Body of pancreas (tissue), 4 donors: ENCODE results near the gene DLEU7. TPM values are rescaled to one million over a fixed set of nuclear protein-coding genes. Genes with fewer than 3 reads are reported as not detected.

Experiments used
- ATAC-seq: fragments of 150-250 bp; one replicate; pipeline ENCODE4 v1.9.1; 2016
- DNase-seq, 4 donors: peaks; one replicate each; pipeline ENCODE4 v3.0.0-alpha.2; 2019
- H3K27ac ChIP-seq, 4 donors: fragments of 200-600 bp; sonication (generic); 1 replicate in 3 of 4; 2 replicates in 1 of 4; pipeline versions ENCODE4 v1.5.1 to v1.6.1; 2016 to 2019; ENCODE audit warnings: mild to moderate bottlenecking in 1 of 4, mixed read lengths in 1 of 4, moderate library complexity in 1 of 4
- H3K27me3 ChIP-seq, 2 donors: fragments of 200-600 bp; sonication (generic); one replicate each; pipeline ENCODE4 v1.6.0; 2016; ENCODE audit warnings: mild to moderate bottlenecking in 1 of 2
- H3K36me3 ChIP-seq, 2 donors: fragments of 200-600 bp; sonication (generic); replicated peaks in 1 of 2; 2 replicates each; pipeline ENCODE4 v1.5.1; 2016; ENCODE audit warnings: low read depth in 2 of 2; ENCODE audit not compliant: insufficient read depth in 1 of 2
- H3K4me1 ChIP-seq: fragments of 200-600 bp; sonication (generic); one replicate; pipeline ENCODE4 v1.6.0; 2016
- H3K4me3 ChIP-seq, 2 donors: fragments of 200-600 bp; sonication (generic); 1 replicate in 1 of 2; 2 replicates in 1 of 2; pipeline ENCODE4 v1.5.1; 2016 to 2019
- H3K9me3 ChIP-seq, 3 donors: fragments of 200-600 bp; sonication (generic); 1 replicate in 2 of 3; 2 replicates in 1 of 3; pipeline ENCODE4 v1.5.1; 2016
- POLR2A ChIP-seq, 3 donors: fragments of 450-650 bp; IDR thresholded peaks; one replicate each; pipeline ENCODE4 v1.6.1; 2016; ENCODE audit warnings: antibody characterized with exemption in 3 of 3, mild to moderate bottlenecking in 2 of 3
- WGBS, 2 donors: methylation state at CpG; one replicate each; pipeline ENCODE4 v1.1.5; 2017; 5-methylcytosine and 5-hydroxymethylcytosine counted together
- intact Hi-C: fragments of 100-400 bp; cut with DNase I; formaldehyde crosslinking; loops from one replicate; pipeline ENCODE4 v1.15.1; 2023
- total RNA-seq, 2 donors: library from RNA; depleted of rRNA; stranded (reverse); fragments of >200 nt; gene quantifications; one replicate each; pipeline ENCODE4 v1.1.0, GENCODE V29; 2016
- TF ChIP-seq, protein P1 (sequence below), 7 experiments: fragments of 450-650 bp in 4 of 7; fragments of 200-600 bp in 3 of 7; sonication (generic) in 3 of 7; IDR thresholded peaks; one replicate each; pipeline ENCODE4 v1.5.1; 2016 to 2019; ENCODE audit warnings: antibody characterized with exemption in 7 of 7

Gene DLEU7
- total RNA-seq, 2 donors from 2014 or later: not detected

DNA sequence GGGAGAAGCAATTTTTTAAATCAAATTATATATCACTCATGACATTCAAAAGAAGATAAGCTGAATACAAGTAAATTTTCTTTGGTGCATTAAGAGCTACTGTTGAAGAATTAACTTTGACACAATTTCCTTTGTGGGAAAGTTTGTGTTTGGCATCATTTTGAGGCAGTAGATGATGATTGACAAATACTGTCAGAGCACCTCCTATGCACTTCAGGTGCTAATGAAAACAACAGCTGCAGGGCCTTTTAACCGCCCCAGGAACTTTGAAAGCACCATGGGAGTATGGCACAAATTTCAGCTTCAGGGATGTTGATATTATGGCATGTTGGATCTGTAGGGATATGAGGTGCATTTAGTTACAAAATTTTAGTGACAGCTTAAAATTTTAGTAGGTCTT, 21.0 kb upstream of the DLEU7 start:
- ATAC-seq: no peak
- no peak for TF ChIP-seq POLR2A (IDR thresholded peaks at IDR 0.05)
- TF ChIP-seq, protein P1, sequence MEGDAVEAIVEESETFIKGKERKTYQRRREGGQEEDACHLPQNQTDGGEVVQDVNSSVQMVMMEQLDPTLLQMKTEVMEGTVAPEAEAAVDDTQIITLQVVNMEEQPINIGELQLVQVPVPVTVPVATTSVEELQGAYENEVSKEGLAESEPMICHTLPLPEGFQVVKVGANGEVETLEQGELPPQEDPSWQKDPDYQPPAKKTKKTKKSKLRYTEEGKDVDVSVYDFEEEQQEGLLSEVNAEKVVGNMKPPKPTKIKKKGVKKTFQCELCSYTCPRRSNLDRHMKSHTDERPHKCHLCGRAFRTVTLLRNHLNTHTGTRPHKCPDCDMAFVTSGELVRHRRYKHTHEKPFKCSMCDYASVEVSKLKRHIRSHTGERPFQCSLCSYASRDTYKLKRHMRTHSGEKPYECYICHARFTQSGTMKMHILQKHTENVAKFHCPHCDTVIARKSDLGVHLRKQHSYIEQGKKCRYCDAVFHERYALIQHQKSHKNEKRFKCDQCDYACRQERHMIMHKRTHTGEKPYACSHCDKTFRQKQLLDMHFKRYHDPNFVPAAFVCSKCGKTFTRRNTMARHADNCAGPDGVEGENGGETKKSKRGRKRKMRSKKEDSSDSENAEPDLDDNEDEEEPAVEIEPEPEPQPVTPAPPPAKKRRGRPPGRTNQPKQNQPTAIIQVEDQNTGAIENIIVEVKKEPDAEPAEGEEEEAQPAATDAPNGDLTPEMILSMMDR (IDR thresholded peaks at IDR 0.05): no peak
- Histone ChIP-seq H3K9me3 (no peaks in the 10 kb centered on the region), H3K4me3 (no peak overlapping the region), H3K27me3 (no peaks in the 10 kb centered on the region), H3K27ac (no peak overlapping the region), H3K36me3 (no peaks in the 10 kb centered on the region), H3K4me1 (no peaks in the 10 kb centered on the region)
- intact Hi-C loops: no loop called here
- no peak for DNase-seq
- WGBS, 2 donors: 95 to 100% methylated on average over 1 of the region's 1 CpG

DNA sequence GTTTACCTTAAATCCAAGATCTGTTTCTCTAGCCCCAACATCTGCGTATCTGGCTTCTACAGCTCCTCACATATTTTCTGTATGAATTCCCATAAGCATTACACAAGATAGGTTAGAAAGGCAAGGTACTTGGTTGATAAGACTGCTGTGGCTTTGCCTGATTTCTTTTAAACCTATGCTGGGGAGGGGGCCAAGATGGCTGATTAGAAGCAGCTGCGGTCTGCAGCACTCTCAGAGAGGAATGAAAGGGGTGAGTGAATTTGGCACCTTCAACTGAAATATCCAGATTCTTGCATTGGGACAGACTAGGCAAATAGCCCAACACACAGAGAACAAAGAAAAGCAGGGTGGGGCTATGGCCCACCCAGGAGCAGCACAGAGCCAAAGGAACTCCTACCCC, 12.2 kb upstream of the DLEU7 start:
- ATAC-seq (no peak), DNase-seq (no peak)
- Histone ChIP-seq H3K9me3 (peaks cover 0 to 19% (median 0%) of the 10 kb centered on the region in 3 donors), H3K36me3 (no peaks in the 10 kb centered on the region), H3K27me3 (no peaks in the 10 kb centered on the region), H3K4me1 (no peaks in the 10 kb centered on the region), H3K4me3 (no peak overlapping the region), H3K27ac (no peak overlapping the region)
- TF ChIP-seq, protein P1 (IDR thresholded peaks at IDR 0.05): no peak
- no peak for TF ChIP-seq POLR2A (IDR thresholded peaks at IDR 0.05)
- intact Hi-C loops: no loop called here
- 88 to 92% methylated on average over 2 of the region's 2 CpGs for WGBS, 2 donors

DNA sequence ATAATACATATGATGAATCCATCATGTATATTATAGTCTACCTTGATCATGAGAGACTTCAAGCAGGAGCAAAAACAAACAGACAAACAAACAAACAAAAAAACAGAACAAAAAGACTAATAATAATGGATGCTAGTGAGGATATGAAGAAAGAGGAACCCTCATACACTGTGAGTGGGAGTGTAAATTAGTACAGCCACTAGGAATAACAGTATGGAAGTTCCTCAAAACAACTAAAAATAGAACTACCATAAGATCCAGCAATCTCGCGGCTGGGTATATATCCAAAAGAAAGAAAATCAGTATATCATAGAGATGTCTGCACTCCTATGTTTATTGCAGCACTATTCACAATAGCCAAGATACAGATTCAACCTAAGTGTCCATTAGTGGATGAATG, 7.0 kb upstream of the DLEU7 start:
- H3K27me3 ChIP-seq: no peaks in the 10 kb centered on the region
- ATAC-seq (no peak), DNase-seq (no peak)
- no peak overlapping the region for H3K4me3 ChIP-seq
- TF ChIP-seq, protein P1 (IDR thresholded peaks at IDR 0.05): no peak
- TF ChIP-seq POLR2A (IDR thresholded peaks at IDR 0.05): no peak
- H3K9me3 ChIP-seq: no peaks in the 10 kb centered on the region
- intact Hi-C loops: no loop called here
- no peak overlapping the region for H3K27ac ChIP-seq
- no peaks in the 10 kb centered on the region for H3K36me3 ChIP-seq
- no peaks in the 10 kb centered on the region for H3K4me1 ChIP-seq
- WGBS, 2 donors: 70 to 75% methylated on average over 2 of the region's 2 CpGs

DNA sequence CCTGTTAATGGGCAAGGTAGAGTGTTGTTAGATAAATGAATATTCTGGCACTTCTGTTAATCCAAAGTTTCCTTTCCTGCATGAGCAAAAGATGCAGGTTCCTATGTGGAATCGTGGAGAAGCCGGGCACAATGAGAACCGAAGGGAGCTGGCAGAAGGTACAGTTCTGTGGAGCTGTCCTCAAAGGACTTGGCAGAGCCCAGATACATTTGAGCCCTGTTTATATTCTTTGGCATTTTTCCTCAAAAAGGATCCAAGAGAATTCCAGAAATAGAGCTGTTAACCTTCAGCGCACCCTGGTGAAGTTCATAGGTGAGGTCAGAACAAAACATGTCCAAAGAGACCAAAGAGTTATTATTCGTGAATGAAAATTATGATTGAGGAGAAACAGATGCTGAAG, 4.0 kb upstream of the DLEU7 start:
- Histone ChIP-seq H3K27me3 (peaks cover 0 to 6% of the 10 kb centered on the region in 2 donors), H3K4me3 (no peak overlapping the region), H3K36me3 (no peaks in the 10 kb centered on the region), H3K9me3 (no peaks in the 10 kb centered on the region), H3K4me1 (peaks cover 10% of the 10 kb centered on the region), H3K27ac (no peak overlapping the region)
- TF ChIP-seq POLR2A (IDR thresholded peaks at IDR 0.05): no peak
- TF ChIP-seq, protein P1 (IDR thresholded peaks at IDR 0.05): no peak
- ATAC-seq (no peak), DNase-seq (no peak)
- 75 to 84% methylated on average over 5 of the region's 5 CpGs for whole genome bisulfite sequencing, 2 donors
- intact Hi-C loops: no loop called here

DNA sequence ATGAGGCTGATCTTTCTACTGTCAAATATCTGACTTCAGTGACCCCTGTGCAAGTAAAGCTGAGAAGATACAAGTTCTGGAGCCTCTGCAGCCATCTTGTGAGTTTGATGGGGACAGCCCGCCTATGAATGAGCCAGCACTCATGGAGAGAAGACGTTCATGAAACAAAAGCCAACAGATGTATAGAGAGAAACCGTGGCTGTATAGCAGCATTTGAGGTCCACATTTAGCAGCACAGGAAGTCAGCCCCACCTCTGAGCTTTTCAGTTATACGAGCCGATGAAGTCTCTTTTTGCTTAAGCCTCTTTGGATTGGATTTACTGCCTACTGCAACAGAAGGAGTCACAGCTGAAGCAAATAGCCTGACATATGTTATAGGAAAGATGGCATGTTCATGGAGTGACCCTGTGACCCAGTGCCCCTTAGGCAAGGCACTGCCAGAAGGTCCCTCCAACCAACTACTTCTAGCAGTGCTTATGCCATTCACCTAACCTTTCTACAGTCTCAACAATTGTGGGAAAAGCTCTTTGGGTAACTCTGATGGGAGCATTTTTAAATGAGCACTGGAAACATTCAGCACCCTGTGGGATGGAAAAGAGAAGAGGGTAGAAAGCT, 3.5 kb upstream of the DLEU7 start:
- WGBS, 2 donors: 59 to 72% methylated on average over 5 of the region's 5 CpGs
- H3K4me3 ChIP-seq: no peak overlapping the region
- H3K27ac ChIP-seq: no peak overlapping the region
- H3K4me1 ChIP-seq: peaks cover 10% of the 10 kb centered on the region
- no peak for TF ChIP-seq POLR2A (IDR thresholded peaks at IDR 0.05)
- TF ChIP-seq, protein P1 (IDR thresholded peaks at IDR 0.05): no peak
- no peak for ATAC-seq
- no peaks in the 10 kb centered on the region for H3K9me3 ChIP-seq
- no peaks in the 10 kb centered on the region for H3K36me3 ChIP-seq
- no peak for DNase-seq
- H3K27me3 ChIP-seq: peaks cover 0 to 6% of the 10 kb centered on the region in 2 donors
- intact Hi-C loops: no loop called here
